Adipocyte (in vitro differentiated cells): ENCODE results near the gene TSHR.
A peak's percentile ranks its signal among the peaks of the same experiment; 100 is the strongest.

Experiments used
- DNase-seq: peaks from one replicate; pipeline ENCODE4 v3.0.0-alpha.2; 2015; ENCODE audit warnings: low read depth
- H3K27me3 ChIP-seq: replicated peaks from 2 replicates; pipeline ENCODE4 v1.7.0; 2013; ENCODE audit warnings: mild to moderate bottlenecking, low read length, moderate library complexity; ENCODE audit not compliant: control insufficient read depth, insufficient read depth
- H3K36me3 ChIP-seq: 2 replicates; pipeline ENCODE4 v1.7.0; 2013; ENCODE audit warnings: low read length, mild to moderate bottlenecking, moderate library complexity; ENCODE audit not compliant: control insufficient read depth, insufficient read depth, severe bottlenecking
- H3K4me1 ChIP-seq: 2 replicates; pipeline ENCODE4 v1.7.0; 2013; ENCODE audit warnings: mild to moderate bottlenecking, low read length, moderate library complexity; ENCODE audit not compliant: control insufficient read depth, insufficient read depth
- H3K4me3 ChIP-seq: 2 replicates; pipeline ENCODE4 v1.7.0; 2013; ENCODE audit warnings: mild to moderate bottlenecking, low read length, moderate library complexity
- H3K9ac ChIP-seq: 2 replicates; pipeline ENCODE4 v1.7.0; 2013; ENCODE audit warnings: mild to moderate bottlenecking, low read length, moderate library complexity
- H3K9me3 ChIP-seq: 2 replicates; pipeline ENCODE4 v1.7.0; 2013; ENCODE audit warnings: mild to moderate bottlenecking, low read length, moderate library complexity; ENCODE audit not compliant: control insufficient read depth

The TSHR gene

GRCh38 chr14:81143793-81144192 is 188.4 kb downstream of the TSHR start:
- Histone ChIP-seq H3K4me1 (no peaks in the 10 kb centered on the region), H3K9me3 (no peaks in the 10 kb centered on the region), H3K36me3 (no peaks in the 10 kb centered on the region), H3K4me3 (no peak overlapping the region), H3K27me3 (no peaks in the 10 kb centered on the region), H3K9ac (no peak overlapping the region)
- no peak for DNase-seq

- H3K9me3 ChIP-seq: no peaks in the 10 kb centered on the region
- no peaks in the 10 kb centered on the region for H3K36me3 ChIP-seq
- no peak overlapping the region for H3K9ac ChIP-seq
- H3K27me3 ChIP-seq: no peaks in the 10 kb centered on the region
- DNase-seq: no peak
- H3K4me1 ChIP-seq: no peaks in the 10 kb centered on the region
- no peak overlapping the region for H3K4me3 ChIP-seq
Measured at GRCh38 chr14:81144824-81145603, 189.6 kb downstream of the TSHR start.

GRCh38 chr14:81147140-81147897 is 191.9 kb downstream of the TSHR start:
- no peaks in the 10 kb centered on the region for H3K9me3 ChIP-seq
- no peaks in the 10 kb centered on the region for H3K27me3 ChIP-seq
- DNase-seq: no peak
- H3K4me1 ChIP-seq: peaks cover 4% of the 10 kb centered on the region
- H3K36me3 ChIP-seq: no peaks in the 10 kb centered on the region
- no peak overlapping the region for H3K4me3 ChIP-seq
- no peak overlapping the region for H3K9ac ChIP-seq

GRCh38 chr14:81148635-81149034 is 193.2 kb downstream of the TSHR start:
- Histone ChIP-seq H3K27me3 (no peaks in the 10 kb centered on the region), H3K9me3 (no peaks in the 10 kb centered on the region), H3K4me1 (peaks cover 4% of the 10 kb centered on the region), H3K9ac (no peak overlapping the region), H3K36me3 (no peaks in the 10 kb centered on the region), H3K4me3 (no peak overlapping the region)
- DNase-seq: no peak

GRCh38 chr14:81153187-81153586 is 197.8 kb downstream of the TSHR start:
- Histone ChIP-seq H3K9me3 (no peaks in the 10 kb centered on the region), H3K27me3 (no peaks in the 10 kb centered on the region), H3K36me3 (no peaks in the 10 kb centered on the region), H3K4me3 (no peak overlapping the region), H3K9ac (no peak overlapping the region), H3K4me1 (peaks cover 4% of the 10 kb centered on the region)
- no peak for DNase-seq

- Histone ChIP-seq H3K36me3 (no peaks in the 10 kb centered on the region), H3K4me3 (no peak overlapping the region), H3K9me3 (no peaks in the 10 kb centered on the region), H3K9ac (no peak overlapping the region), H3K27me3 (no peaks in the 10 kb centered on the region), H3K4me1 (no peaks in the 10 kb centered on the region)
- no peak for DNase-seq
Measured at GRCh38 chr14:81157431-81157830, 202.0 kb downstream of the TSHR start.

GRCh38 chr14:81161088-81161487 is 205.7 kb downstream of the TSHR start:
- Histone ChIP-seq H3K4me3 (no peak overlapping the region), H3K9ac (no peak overlapping the region), H3K9me3 (no peaks in the 10 kb centered on the region), H3K27me3 (no peaks in the 10 kb centered on the region), H3K36me3 (no peaks in the 10 kb centered on the region), H3K4me1 (peaks cover 8% of the 10 kb centered on the region)
- no peak for DNase-seq

GRCh38 chr14:81161749-81162148 is 206.3 kb downstream of the TSHR start:
- H3K9me3 ChIP-seq: no peaks in the 10 kb centered on the region
- no peaks in the 10 kb centered on the region for H3K27me3 ChIP-seq
- no peak overlapping the region for H3K4me3 ChIP-seq
- peaks cover 8% of the 10 kb centered on the region for H3K4me1 ChIP-seq
- no peak for DNase-seq
- no peaks in the 10 kb centered on the region for H3K36me3 ChIP-seq
- H3K9ac ChIP-seq: no peak overlapping the region

GRCh38 chr14:81162941-81163340 is 207.5 kb downstream of the TSHR start:
- DNase-seq: no peak
- H3K9ac ChIP-seq: no peak overlapping the region
- no peaks in the 10 kb centered on the region for H3K27me3 ChIP-seq
- no peaks in the 10 kb centered on the region for H3K9me3 ChIP-seq
- H3K36me3 ChIP-seq: no peaks in the 10 kb centered on the region
- peaks cover 8% of the 10 kb centered on the region for H3K4me1 ChIP-seq
- no peak overlapping the region for H3K4me3 ChIP-seq

- no peak overlapping the region for H3K9ac ChIP-seq
- H3K4me3 ChIP-seq: no peak overlapping the region
- no peaks in the 10 kb centered on the region for H3K36me3 ChIP-seq
- peaks cover 9% of the 10 kb centered on the region for H3K4me1 ChIP-seq
- peak; percentile 50 for DNase-seq
- no peaks in the 10 kb centered on the region for H3K9me3 ChIP-seq
- no peaks in the 10 kb centered on the region for H3K27me3 ChIP-seq
Measured at GRCh38 chr14:81164167-81164774, 208.8 kb downstream of the TSHR start.

- Histone ChIP-seq H3K9ac (no peak overlapping the region), H3K27me3 (no peaks in the 10 kb centered on the region), H3K9me3 (no peaks in the 10 kb centered on the region), H3K36me3 (no peaks in the 10 kb centered on the region), H3K4me3 (no peak overlapping the region), H3K4me1 (peaks cover 16% of the 10 kb centered on the region)
- no peak for DNase-seq
Measured at GRCh38 chr14:81165188-81165587, 209.8 kb downstream of the TSHR start.
